GM19397 (cell line): Measurements from ENCODE around the gene PKD2L2.
"Not testable (repeated sequence)": the region's sequence is repeated elsewhere in the genome, so short reads cannot be mapped to it uniquely, and the experiment has no call there.

Experiments
- ATAC-seq: cut with Tn5 transposase; IDR thresholded peaks from one replicate; pipeline ENCODE4 v1.9.1; 2021; ENCODE audit warnings: mild to moderate bottlenecking, moderate library complexity; ENCODE audit not compliant: unreplicated experiment

Gene PKD2L2

GRCh38 chr5:137945825-137946224, 56.6 kb downstream of the PKD2L2 start:
- ATAC-seq, result no peak

GRCh38 chr5:137954131-137954879, 65.0 kb downstream of the PKD2L2 start:
- no peak for ATAC-seq

- no peak for ATAC-seq
Measured at GRCh38 chr5:137957948-137958347, 68.7 kb downstream of the PKD2L2 start.

GRCh38 chr5:137959488-137959887, 70.2 kb downstream of the PKD2L2 start:
- no peak for ATAC-seq

- no peak for ATAC-seq
Measured at GRCh38 chr5:137960141-137960540, 70.9 kb downstream of the PKD2L2 start.

GRCh38 chr5:137960819-137961218, 71.6 kb downstream of the PKD2L2 start:
- ATAC-seq, result no peak

GRCh38 chr5:137970384-137970783, 81.1 kb downstream of the PKD2L2 start:
- ATAC-seq, result not testable (repeated sequence)

- ATAC-seq, result no peak
Measured at GRCh38 chr5:137975208-137975607, 86.0 kb downstream of the PKD2L2 start.

- ATAC-seq, result no peak
Measured at GRCh38 chr5:137989419-137989818, 100.2 kb downstream of the PKD2L2 start.
